Measurements from ENCODE around the gene CTSD. TPM values are rescaled to one million over a fixed set of nuclear protein-coding genes. Genes with fewer than 3 reads are reported as not detected.

Gene CTSD
- total RNA-seq, 2 experiments from 2014 or later, result 140 to 154 TPM

DNA sequence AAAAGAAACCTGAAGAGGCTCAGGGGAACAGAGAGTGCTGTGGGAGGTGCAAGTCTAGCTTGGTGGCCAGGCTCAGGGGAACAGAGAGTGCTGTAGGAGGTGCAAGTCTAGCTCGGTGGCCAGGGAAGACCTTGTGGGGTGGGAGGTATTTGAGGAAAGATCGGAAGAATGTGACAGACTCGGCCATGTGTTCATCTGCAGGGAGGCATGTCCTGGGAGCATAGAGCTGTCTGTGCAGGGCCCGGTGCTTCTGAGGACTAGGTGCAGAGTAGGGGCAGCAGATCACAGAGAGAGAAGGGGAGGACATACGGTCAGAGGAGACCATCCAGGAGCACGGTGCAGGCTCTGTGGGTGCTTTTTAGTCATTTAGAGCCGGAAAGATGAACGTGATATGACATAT is 24.2 kb downstream of the CTSD start:
- no peak for DNase-seq
- Mint-ChIP-seq H3K27ac (no peak overlapping the region), H3K36me3 (ENCODE audit: low read depth) (no peaks in the 10 kb centered on the region), H3K9me3 (peaks cover 16% of the 10 kb centered on the region), H3K4me1 (no peaks in the 10 kb centered on the region), H3K4me3 (no peak overlapping the region), H3K27me3 (peaks cover 23% of the 10 kb centered on the region)
- POLR2A ChIA-PET, result no interaction called here
- CTCF ChIA-PET, result interaction anchor here (1.0 kb wide), 1 partner anchor 13 kb away, joined by 3 read pairs; no protein-coding TSS in a partner anchor

- Mint-ChIP-seq H3K27ac (no peak overlapping the region), H3K27me3 (peaks cover 23% of the 10 kb centered on the region), H3K36me3 (ENCODE audit: low read depth) (no peaks in the 10 kb centered on the region), H3K4me3 (no peak overlapping the region), H3K4me1 (peaks cover 11% of the 10 kb centered on the region), H3K9me3 (peaks cover 16% of the 10 kb centered on the region)
- ChIA-PET POLR2A (no interaction called here), CTCF (interaction anchor here (0.7 to 1.4 kb wide), 2 partner anchors 19 to 40 kb away, joined by 3 to 4 read pairs; no protein-coding TSS in a partner anchor)
- DNase-seq, result no peak
Measured at GRCh38 chr11:1738380-1738779, 25.3 kb downstream of the CTSD start.

GRCh38 chr11:1737080-1737757 is 26.5 kb downstream of the CTSD start:
- H3K36me3 Mint-ChIP-seq (ENCODE audit: low read depth), result no peaks in the 10 kb centered on the region
- no peak overlapping the region for H3K27ac Mint-ChIP-seq
- DNase-seq, result no peak
- H3K4me1 Mint-ChIP-seq, result peaks cover 11% of the 10 kb centered on the region
- peaks cover 16% of the 10 kb centered on the region for H3K9me3 Mint-ChIP-seq
- no peak overlapping the region for H3K4me3 Mint-ChIP-seq
- ChIA-PET POLR2A (interaction anchor here (0.6 kb wide), 1 partner anchor 19 kb away, joined by 5 read pairs; no protein-coding TSS in a partner anchor), CTCF (interaction anchor here (0.9 to 1.4 kb wide), 2 partner anchors 14 to 21 kb away, joined by 3 to 4 read pairs; no protein-coding TSS in a partner anchor)
- H3K27me3 Mint-ChIP-seq, result peaks cover 23% of the 10 kb centered on the region

GRCh38 chr11:1736447-1736992 is 27.2 kb downstream of the CTSD start:
- no peak for DNase-seq
- no peak overlapping the region for H3K27ac Mint-ChIP-seq
- peaks cover 11% of the 10 kb centered on the region for H3K4me1 Mint-ChIP-seq
- ChIA-PET POLR2A (no interaction called here), CTCF (interaction anchor here (0.9 kb wide), 1 partner anchor 15 kb away, joined by 3 read pairs; no protein-coding TSS in a partner anchor)
- H3K4me3 Mint-ChIP-seq, result no peak overlapping the region
- peaks cover 18% of the 10 kb centered on the region for H3K9me3 Mint-ChIP-seq
- H3K27me3 Mint-ChIP-seq, result peaks cover 27% of the 10 kb centered on the region
- no peaks in the 10 kb centered on the region for H3K36me3 Mint-ChIP-seq (ENCODE audit: low read depth)

DNA sequence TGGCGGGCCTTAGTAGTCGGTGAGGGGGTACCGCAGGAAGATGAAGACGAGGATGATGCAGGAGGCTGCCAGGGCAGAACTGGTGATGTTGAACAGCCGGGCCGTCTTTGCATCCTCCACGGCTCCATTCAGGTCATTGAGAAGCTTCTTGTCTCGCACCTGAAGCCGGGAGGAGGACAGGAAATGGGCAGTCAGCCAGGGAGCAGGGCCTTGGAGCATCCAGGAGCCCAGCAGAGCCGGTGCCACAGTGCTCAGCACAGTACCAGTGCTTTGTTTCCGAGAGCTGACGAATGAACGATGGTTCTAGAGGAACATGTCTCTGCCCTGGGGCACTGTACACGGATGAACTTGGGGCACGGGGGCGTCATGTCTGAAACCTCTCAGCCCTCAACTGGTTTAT is 28.5 kb downstream of the CTSD start:
- Mint-ChIP-seq H3K36me3 (ENCODE audit: low read depth) (no peaks in the 10 kb centered on the region), H3K27ac (no peak overlapping the region), H3K9me3 (peaks cover 25% of the 10 kb centered on the region), H3K4me1 (peaks cover 11% of the 10 kb centered on the region), H3K27me3 (peaks cover 29% of the 10 kb centered on the region), H3K4me3 (no peak overlapping the region)
- ChIA-PET CTCF (no interaction called here), POLR2A (no interaction called here)
- DNase-seq, result no peak

GRCh38 chr11:1734641-1735081 is 29.1 kb downstream of the CTSD start:
- Mint-ChIP-seq H3K27me3 (peaks cover 33% of the 10 kb centered on the region), H3K4me1 (peaks cover 16% of the 10 kb centered on the region), H3K36me3 (ENCODE audit: low read depth) (no peaks in the 10 kb centered on the region), H3K4me3 (no peak overlapping the region), H3K9me3 (peaks cover 25% of the 10 kb centered on the region), H3K27ac (no peak overlapping the region)
- no peak for DNase-seq
- CTCF ChIA-PET, result interaction anchor here (2.3 kb wide), 1 partner anchor 41 kb away, joined by 6 read pairs; no protein-coding TSS in a partner anchor
- POLR2A ChIA-PET, result no interaction called here

- H3K4me3 Mint-ChIP-seq, result no peak overlapping the region
- ChIA-PET POLR2A (no interaction called here), CTCF (interaction anchor here (1.1 to 2.3 kb wide), 3 partner anchors 40 to 98 kb away, joined by 3 to 6 read pairs (median 4); no protein-coding TSS in a partner anchor)
- H3K4me1 Mint-ChIP-seq, result peaks cover 22% of the 10 kb centered on the region
- DNase-seq, result no peak
- H3K27me3 Mint-ChIP-seq, result peaks cover 32% of the 10 kb centered on the region
- H3K36me3 Mint-ChIP-seq (ENCODE audit: low read depth), result no peaks in the 10 kb centered on the region
- peaks cover 25% of the 10 kb centered on the region for H3K9me3 Mint-ChIP-seq
- no peak overlapping the region for H3K27ac Mint-ChIP-seq
Measured at GRCh38 chr11:1733716-1734640, 29.7 kb downstream of the CTSD start.

- Mint-ChIP-seq H3K36me3 (ENCODE audit: low read depth) (no peaks in the 10 kb centered on the region), H3K27ac (no peak overlapping the region), H3K4me1 (peaks cover 28% of the 10 kb centered on the region), H3K4me3 (no peak overlapping the region), H3K9me3 (peaks cover 22% of the 10 kb centered on the region), H3K27me3 (peaks cover 34% of the 10 kb centered on the region)
- CTCF ChIA-PET, result interaction anchor here (1.1 to 2.3 kb wide), 3 partner anchors 39 to 99 kb away, joined by 3 to 6 read pairs (median 4); no protein-coding TSS in a partner anchor
- DNase-seq, result no peak
- POLR2A ChIA-PET, result no interaction called here
Measured at GRCh38 chr11:1733009-1733715, 30.6 kb downstream of the CTSD start.

DNA sequence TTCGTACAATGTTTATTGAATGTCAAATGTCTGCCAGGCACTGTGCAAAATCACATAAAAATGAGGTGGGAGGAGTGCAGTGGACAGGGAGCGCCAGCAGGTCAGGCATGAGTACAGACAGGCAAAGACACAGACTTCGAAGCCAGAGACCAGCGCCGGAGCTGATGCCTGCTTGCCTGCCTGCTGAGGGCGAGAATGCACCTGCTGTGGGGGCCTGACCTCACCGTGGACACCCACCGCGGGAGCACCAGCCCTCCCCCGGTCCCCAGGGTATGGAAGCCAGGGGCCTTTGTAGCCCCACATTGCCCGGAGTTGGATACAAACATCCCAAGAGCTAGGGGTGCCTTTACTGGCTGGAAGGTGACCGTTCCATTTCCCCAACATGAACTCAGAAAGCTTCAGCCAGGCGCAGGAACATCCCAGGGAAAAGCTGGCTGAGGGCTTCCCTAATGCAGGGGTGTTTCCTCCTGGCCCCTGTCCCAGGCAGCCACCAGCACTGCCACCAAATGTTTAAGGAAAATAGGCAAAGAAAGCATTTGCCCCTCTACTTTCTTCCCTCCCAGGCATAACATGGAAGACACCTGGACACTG is 31.2 kb downstream of the CTSD start:
- Mint-ChIP-seq H3K4me1 (peaks cover 29% of the 10 kb centered on the region), H3K4me3 (no peak overlapping the region), H3K9me3 (peaks cover 20% of the 10 kb centered on the region), H3K36me3 (ENCODE audit: low read depth) (no peaks in the 10 kb centered on the region), H3K27me3 (peaks cover 38% of the 10 kb centered on the region), H3K27ac (no peak overlapping the region)
- CTCF ChIA-PET, result interaction anchor here (1.5 to 2.3 kb wide), 2 partner anchors 38 to 51 kb away, joined by 3 to 6 read pairs; no protein-coding TSS in a partner anchor
- DNase-seq, result no peak
- POLR2A ChIA-PET, result no interaction called here

DNA sequence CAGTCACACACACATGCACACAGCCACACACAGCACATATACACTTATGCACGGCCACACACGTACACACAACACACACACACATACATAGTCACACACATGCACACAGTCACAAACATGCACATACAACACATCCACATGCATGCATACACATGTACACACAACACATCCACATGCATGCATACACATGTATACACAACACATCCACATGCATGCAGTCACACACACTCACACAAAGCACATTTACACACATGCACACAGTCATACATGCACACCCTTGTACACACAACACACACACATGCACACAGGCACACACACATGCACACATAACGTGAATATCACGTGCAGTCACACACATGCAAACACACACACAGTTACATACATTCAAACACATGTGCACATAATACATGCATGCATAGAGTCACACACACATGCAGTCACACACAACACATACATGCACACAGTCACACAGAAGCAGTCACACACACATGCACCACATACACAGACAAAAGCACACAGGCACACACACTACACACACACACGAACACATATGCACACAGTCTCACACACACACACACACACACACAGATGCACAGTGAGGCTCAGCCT is 32.2 kb downstream of the CTSD start:
- peaks cover 40% of the 10 kb centered on the region for H3K27me3 Mint-ChIP-seq
- no peak for DNase-seq
- peaks cover 17% of the 10 kb centered on the region for H3K9me3 Mint-ChIP-seq
- no peak overlapping the region for H3K4me3 Mint-ChIP-seq
- ChIA-PET POLR2A (no interaction called here), CTCF (no interaction called here)
- no peaks in the 10 kb centered on the region for H3K36me3 Mint-ChIP-seq (ENCODE audit: low read depth)
- H3K4me1 Mint-ChIP-seq, result peaks cover 29% of the 10 kb centered on the region
- H3K27ac Mint-ChIP-seq, result no peak overlapping the region

DNA sequence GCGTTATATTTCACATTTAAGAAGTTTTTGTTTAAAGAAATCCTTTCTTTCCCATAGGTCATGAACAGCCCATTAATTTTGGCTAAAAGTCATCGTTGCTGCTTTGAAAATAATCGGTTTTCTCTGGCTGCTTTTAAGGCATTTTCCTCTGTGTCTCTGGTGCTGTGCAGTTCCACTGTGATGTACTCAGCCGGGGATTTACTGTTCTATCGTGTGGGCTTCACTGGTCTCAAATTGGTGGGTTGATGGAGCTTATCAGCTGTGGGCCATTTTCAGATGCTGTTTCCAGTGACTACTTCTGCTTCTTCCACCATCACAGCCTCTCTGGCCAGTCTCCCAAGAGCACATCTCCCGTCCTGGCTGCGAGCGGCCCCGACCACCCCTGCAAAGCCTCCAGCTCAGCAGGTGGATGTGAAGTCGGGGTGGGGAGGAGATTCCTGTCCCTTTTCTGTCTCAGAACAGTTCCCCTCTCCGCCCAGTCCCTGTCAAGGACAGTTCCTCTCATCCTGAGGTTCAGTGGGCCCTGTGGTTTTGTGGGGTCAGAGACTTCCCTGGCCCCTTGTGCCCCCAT is 33.6 kb downstream of the CTSD start:
- no peak overlapping the region for H3K4me3 Mint-ChIP-seq
- H3K36me3 Mint-ChIP-seq (ENCODE audit: low read depth), result no peaks in the 10 kb centered on the region
- H3K4me1 Mint-ChIP-seq, result peaks cover 29% of the 10 kb centered on the region
- ChIA-PET CTCF (no interaction called here), POLR2A (no interaction called here)
- H3K27ac Mint-ChIP-seq, result no peak overlapping the region
- peaks cover 36% of the 10 kb centered on the region for H3K27me3 Mint-ChIP-seq
- DNase-seq, result no peak
- peaks cover 9% of the 10 kb centered on the region for H3K9me3 Mint-ChIP-seq
